ENCODE data around the gene SRF. TPM values are rescaled to one million over a fixed set of nuclear protein-coding genes. Genes with fewer than 3 reads are reported as not detected.
A peak's percentile ranks its signal among the peaks of the same experiment; 100 is the strongest.
"Not testable (repeated sequence)": the region's sequence is repeated elsewhere in the genome, so short reads cannot be mapped to it uniquely, and the experiment has no call there.

The SRF gene
- polyA plus RNA-seq, result 5.0 TPM

- Mint-ChIP-seq H3K27me3 (no peaks in the 10 kb centered on the region), H3K4me1 (peaks cover 32 to 33% (median 33%) of the 10 kb centered on the region in 3 donors), H3K4me3 (peak within 1 kb of the TSS; percentile 89 to 98 (median 96)), H3K27ac (peak within 1 kb of the TSS; percentile 96 to 98 (median 96)), H3K36me3 (no peaks in the 10 kb centered on the region), H3K9me3 (no peaks in the 10 kb centered on the region)
These were observed at the start of gene SRF for GRCh38 chr6:43170931-43171706. Gene SRF, plus strand, starts transcription at chr6:43171269. Its CDS starts 388 bp downstream, at chr6:43171657.

DNA sequence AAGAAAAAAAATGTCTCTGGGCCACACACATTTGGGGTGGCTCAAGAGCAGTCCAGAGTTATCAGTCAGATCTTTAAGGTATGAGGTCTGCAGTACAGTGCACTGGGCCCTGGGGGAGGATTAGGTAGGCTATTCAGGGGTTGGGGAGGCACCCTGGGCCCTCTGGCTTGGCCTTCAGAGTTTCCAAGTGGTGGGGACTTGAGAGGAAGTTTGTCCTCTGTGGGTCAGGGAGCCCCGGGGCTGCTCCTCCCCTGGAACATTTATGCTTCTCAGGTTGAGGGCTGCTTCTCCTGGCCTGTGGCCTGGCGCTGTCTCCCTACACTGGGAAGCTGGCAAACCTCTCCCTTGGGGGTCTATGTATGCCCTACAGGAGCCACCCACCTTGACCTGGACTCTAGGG, 48.9 kb upstream of the SRF start:
- no peak overlapping the region for H3K4me3 Mint-ChIP-seq
- no peaks in the 10 kb centered on the region for H3K36me3 Mint-ChIP-seq
- no peaks in the 10 kb centered on the region for H3K9me3 Mint-ChIP-seq
- H3K27ac Mint-ChIP-seq, result no peak overlapping the region
- H3K27me3 Mint-ChIP-seq, result peaks cover 8% of the 10 kb centered on the region
- no peaks in the 10 kb centered on the region for H3K4me1 Mint-ChIP-seq

DNA sequence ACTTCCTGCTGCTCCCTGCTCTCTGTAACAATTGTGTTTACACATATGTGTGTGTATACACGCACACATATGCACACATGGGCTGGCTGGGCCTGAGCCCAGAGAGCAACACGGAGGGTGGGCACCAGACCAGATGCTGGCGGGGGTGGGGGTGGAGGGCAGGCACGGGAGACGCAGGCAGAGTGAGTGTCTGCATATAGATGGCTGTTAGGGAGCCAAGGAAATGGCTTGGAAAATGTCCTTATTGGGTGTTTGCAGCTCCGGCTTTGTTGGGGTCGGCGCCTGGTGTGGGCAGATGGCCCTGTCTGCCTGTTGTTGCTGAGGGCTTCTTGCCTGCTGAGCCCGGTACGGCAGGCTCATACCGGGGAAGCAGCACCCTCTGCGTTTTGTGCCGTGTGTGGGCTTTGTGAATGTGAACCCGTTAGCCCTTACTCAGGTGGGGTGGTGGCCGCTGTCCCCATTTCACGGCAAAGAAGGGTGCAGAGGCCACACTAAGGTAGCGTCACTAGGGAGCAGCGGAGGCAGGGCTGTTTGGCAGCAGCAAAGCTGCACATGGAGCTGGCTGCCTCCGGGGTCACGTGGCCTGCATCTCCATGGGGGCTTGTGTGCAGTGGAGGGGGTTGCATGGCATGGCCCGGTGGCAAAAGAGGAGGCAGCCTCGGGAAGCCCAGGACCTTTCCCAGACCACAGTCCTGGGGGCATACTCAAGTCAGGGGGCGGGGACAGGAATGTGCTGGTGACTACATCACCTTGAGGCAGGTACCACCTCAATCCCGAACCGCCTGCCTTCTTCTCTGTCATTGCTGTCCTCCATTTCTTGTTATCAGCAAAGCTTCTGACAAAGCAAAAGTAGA, 47.4 kb upstream of the SRF start:
- no peaks in the 10 kb centered on the region for H3K9me3 Mint-ChIP-seq
- H3K4me3 Mint-ChIP-seq, result no peak overlapping the region
- no peaks in the 10 kb centered on the region for H3K36me3 Mint-ChIP-seq
- H3K27ac Mint-ChIP-seq, result no peak overlapping the region
- peaks cover 0 to 2% (median 0%) of the 10 kb centered on the region in 3 donors for H3K4me1 Mint-ChIP-seq
- H3K27me3 Mint-ChIP-seq, result peaks cover 8% of the 10 kb centered on the region

DNA sequence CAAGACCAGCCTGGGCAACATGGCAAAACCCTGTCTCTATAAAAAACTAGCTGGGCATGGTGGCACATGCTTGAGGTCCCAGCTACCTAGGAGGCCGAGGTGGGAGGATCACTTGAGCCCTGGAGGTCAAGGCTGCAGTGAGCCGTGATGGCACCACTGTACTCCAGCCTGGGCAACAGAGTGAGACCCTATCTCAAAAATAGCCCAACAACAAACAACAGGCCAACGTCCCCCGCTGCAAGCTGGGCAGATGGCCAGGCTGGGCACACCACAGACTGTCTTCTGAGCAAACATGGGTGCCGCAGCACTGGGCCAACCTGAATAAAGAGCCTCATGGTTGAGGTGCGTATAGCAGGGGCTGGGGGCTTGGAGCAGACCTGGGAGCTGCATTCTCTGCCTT, 46.6 kb upstream of the SRF start:
- no peaks in the 10 kb centered on the region for H3K36me3 Mint-ChIP-seq
- H3K27ac Mint-ChIP-seq, result no peak overlapping the region
- peaks cover 0 to 2% (median 0%) of the 10 kb centered on the region in 3 donors for H3K4me1 Mint-ChIP-seq
- H3K9me3 Mint-ChIP-seq, result no peaks in the 10 kb centered on the region
- peaks cover 8% of the 10 kb centered on the region for H3K27me3 Mint-ChIP-seq
- no peak overlapping the region for H3K4me3 Mint-ChIP-seq

DNA sequence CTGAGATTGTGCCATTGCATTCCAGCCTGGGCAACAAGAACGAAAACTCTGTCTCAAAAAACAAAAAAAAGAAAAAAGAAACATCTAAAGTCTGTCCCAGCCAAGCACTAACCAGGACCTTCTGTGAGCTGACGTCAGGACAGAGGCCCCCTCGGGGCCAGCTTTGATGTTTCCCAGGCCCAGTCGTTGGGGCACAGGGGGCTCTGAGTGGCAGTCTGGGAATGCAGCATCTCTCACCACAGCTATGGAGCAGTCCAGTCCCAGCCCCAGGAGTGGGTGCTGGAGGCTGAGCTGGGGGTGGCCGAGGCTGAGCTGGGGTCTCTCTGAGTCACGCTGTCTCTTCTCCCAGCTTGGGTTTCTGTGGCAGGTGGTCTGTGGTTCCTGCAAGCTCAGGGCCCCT, 46.0 kb upstream of the SRF start:
- peaks cover 0 to 5% (median 0%) of the 10 kb centered on the region in 3 donors for H3K4me1 Mint-ChIP-seq
- H3K9me3 Mint-ChIP-seq, result no peaks in the 10 kb centered on the region
- H3K36me3 Mint-ChIP-seq, result no peaks in the 10 kb centered on the region
- no peak overlapping the region for H3K27ac Mint-ChIP-seq
- H3K27me3 Mint-ChIP-seq, result peaks cover 7% of the 10 kb centered on the region
- no peak overlapping the region for H3K4me3 Mint-ChIP-seq

- Mint-ChIP-seq H3K27me3 (peaks cover 7% of the 10 kb centered on the region), H3K4me3 (no peak overlapping the region), H3K9me3 (no peaks in the 10 kb centered on the region), H3K36me3 (no peaks in the 10 kb centered on the region), H3K4me1 (peaks cover 0 to 5% (median 0%) of the 10 kb centered on the region in 3 donors), H3K27ac (no peak overlapping the region)
These were observed 45.5 kb upstream of the SRF start for GRCh38 chr6:43125555-43125954.

DNA sequence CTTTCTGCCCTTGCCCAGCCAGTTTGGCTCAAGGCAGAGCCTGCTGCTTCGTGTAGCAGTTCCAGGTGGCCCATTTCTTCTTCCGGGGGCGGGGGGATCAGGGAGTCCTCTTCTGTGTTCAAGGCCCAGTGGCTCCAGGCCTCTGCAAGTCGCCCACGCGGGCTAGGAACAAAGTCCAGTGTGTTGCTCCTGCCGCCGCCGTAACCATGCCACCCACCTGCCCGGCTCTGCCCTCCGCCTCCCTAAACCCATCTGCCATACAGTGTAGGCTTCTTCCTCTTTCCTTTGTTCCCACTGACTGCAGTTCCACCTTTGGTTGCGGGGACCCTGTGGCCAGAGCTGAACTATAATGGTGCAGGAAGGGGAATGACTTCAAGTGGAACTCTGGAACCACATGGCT, 43.9 kb upstream of the SRF start:
- H3K9me3 Mint-ChIP-seq, result no peaks in the 10 kb centered on the region
- no peak overlapping the region for H3K4me3 Mint-ChIP-seq
- no peaks in the 10 kb centered on the region for H3K36me3 Mint-ChIP-seq
- H3K27me3 Mint-ChIP-seq, result peaks cover 9% of the 10 kb centered on the region
- no peak overlapping the region for H3K27ac Mint-ChIP-seq
- H3K4me1 Mint-ChIP-seq, result peaks cover 0 to 5% (median 0%) of the 10 kb centered on the region in 3 donors

GRCh38 chr6:43127877-43128276, 43.2 kb upstream of the SRF start:
- Mint-ChIP-seq H3K4me3 (no peak overlapping the region), H3K36me3 (no peaks in the 10 kb centered on the region), H3K27me3 (peaks cover 9% of the 10 kb centered on the region), H3K27ac (no peak overlapping the region), H3K4me1 (peaks cover 0 to 5% (median 0%) of the 10 kb centered on the region in 3 donors), H3K9me3 (no peaks in the 10 kb centered on the region)

- Mint-ChIP-seq H3K27me3 (peaks cover 8% of the 10 kb centered on the region), H3K4me1 (peaks cover 0 to 5% (median 0%) of the 10 kb centered on the region in 3 donors), H3K36me3 (peaks cover 2% of the 10 kb centered on the region), H3K9me3 (peaks cover 0 to 1% (median 0%) of the 10 kb centered on the region in 3 donors), H3K27ac (no peak overlapping the region), H3K4me3 (no peak overlapping the region)
These were observed 42.1 kb upstream of the SRF start for GRCh38 chr6:43128926-43129325.

DNA sequence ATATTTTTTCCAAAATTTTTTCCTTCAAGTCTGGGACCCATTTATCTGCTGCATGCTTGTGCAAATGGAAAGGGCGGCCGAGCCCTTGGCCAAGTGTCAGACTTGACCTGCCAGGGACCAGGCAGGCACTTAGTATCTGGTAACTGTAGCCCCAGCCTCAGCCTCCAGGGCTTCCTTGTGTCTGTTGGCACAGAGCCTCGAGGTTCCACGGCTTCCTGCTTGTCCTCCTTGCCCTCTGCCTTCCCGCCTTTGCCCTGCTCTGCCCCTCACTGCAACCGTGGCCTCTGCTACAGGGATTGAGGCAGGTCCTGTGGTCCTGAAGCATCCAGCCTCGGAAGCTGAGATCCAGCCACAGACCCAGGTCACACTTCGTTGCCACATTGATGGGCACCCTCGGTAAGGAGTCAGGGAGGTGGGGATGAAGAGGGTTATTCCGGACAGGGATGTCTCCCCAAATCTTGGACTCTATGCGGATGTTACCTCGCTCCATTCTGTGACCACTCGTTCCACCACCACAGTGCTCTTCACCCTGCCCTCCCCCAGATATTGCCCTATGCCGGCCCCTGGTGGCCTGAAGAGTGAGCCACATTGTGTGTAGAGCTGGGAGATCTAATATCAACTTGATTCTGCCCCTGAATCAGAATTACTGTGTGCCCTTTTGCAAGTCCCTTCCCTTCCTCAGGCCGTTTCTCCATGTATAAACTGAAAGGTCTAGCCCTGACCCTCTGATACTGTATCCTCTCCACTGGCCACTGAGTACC, 41.5 kb upstream of the SRF start:
- Mint-ChIP-seq H3K4me3 (no peak overlapping the region), H3K36me3 (peaks cover 2% of the 10 kb centered on the region), H3K4me1 (peaks cover 0 to 5% (median 0%) of the 10 kb centered on the region in 3 donors), H3K27me3 (peaks cover 8% of the 10 kb centered on the region), H3K27ac (no peak overlapping the region), H3K9me3 (peaks cover 0 to 1% (median 0%) of the 10 kb centered on the region in 3 donors)

DNA sequence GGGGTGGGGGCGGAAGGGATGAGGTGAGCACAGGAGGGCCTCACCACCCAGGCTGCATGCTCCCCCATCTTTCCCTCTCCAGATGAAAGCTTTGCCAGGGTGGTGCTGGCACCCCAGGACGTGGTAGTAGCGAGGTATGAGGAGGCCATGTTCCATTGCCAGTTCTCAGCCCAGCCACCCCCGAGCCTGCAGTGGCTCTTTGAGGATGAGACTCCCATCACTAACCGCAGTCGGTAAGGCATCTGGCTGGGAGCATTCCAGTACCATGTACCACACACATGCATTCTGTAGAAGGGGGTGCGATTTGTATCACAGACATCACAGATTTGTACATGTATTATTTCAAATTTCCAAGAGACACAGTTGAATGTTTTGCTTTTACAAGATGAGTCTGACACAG, 40.6 kb upstream of the SRF start:
- Mint-ChIP-seq H3K9me3 (peaks cover 0 to 1% (median 0%) of the 10 kb centered on the region in 3 donors), H3K27me3 (peaks cover 8% of the 10 kb centered on the region), H3K27ac (no peak overlapping the region), H3K4me1 (peaks cover 0 to 5% (median 0%) of the 10 kb centered on the region in 3 donors), H3K36me3 (peaks cover 2% of the 10 kb centered on the region), H3K4me3 (no peak overlapping the region)

DNA sequence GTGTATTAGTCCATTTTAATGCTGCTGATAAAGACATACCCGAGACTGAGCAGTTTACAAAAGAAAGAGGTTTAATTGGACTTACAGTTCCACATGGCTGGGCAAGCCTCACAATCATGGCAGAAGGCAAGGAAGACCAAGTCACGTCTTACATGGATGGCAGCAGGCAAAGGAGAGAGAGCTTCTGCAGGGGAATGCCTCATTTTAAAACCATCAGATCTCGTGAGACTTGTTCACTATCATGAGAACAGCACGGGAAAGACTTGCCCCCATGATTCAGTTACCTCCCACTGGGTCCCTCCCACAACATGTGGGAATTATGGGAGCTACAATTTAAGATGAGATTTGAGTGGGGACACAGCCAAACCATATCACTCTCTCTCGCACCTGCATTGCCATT, 39.7 kb upstream of the SRF start:
- H3K4me3 Mint-ChIP-seq, H3K9me3 Mint-ChIP-seq, H3K27me3 Mint-ChIP-seq, H3K4me1 Mint-ChIP-seq, H3K36me3 Mint-ChIP-seq: not testable (repeated sequence)
- H3K27ac Mint-ChIP-seq, result peak overlapping the region in 1 of 3 donors; percentile 71

- Mint-ChIP-seq H3K4me3 (no peak overlapping the region), H3K27me3 (no peaks in the 10 kb centered on the region), H3K27ac (no peak overlapping the region), H3K36me3 (peaks cover 2% of the 10 kb centered on the region), H3K4me1 (no peaks in the 10 kb centered on the region), H3K9me3 (peaks cover 0 to 1% (median 0%) of the 10 kb centered on the region in 3 donors)
These were observed 32.8 kb upstream of the SRF start for GRCh38 chr6:43138267-43138666.

DNA sequence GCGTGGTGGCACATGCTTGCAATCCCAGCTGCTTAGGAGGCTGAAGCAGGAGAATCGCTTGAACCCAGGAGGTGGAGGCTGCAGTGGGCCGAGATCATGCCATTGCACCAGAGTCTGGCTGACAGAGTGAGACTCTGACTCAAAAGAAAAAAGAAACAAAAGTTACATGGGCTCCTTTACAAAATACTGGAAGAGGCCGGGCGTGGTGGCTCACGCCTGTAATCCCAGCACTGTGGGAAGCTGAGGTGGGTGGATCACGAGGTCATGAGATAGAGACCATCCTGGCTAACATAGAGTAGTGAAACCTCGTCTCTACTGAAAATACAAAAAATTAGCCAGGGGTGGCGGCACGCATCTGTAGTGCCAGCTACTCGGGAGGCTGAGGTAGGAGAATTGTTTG, 31.1 kb upstream of the SRF start:
- not testable (repeated sequence) for H3K4me1 Mint-ChIP-seq, H3K27me3 Mint-ChIP-seq, H3K27ac Mint-ChIP-seq, H3K9me3 Mint-ChIP-seq, H3K4me3 Mint-ChIP-seq, H3K36me3 Mint-ChIP-seq

DNA sequence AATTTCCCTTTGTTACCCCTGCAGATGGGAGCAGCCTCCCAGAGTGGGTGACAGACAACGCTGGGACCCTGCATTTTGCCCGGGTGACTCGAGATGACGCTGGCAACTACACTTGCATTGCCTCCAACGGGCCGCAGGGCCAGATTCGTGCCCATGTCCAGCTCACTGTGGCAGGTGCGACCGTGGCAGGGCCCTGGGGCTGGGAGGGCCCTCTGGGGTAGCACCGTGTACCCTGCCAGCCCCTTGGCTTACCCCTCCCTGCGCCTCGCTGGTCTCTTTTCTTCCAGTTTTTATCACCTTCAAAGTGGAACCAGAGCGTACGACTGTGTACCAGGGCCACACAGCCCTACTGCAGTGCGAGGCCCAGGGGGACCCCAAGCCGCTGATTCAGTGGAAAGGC, 29.4 kb upstream of the SRF start:
- Mint-ChIP-seq H3K4me3 (no peak overlapping the region), H3K27me3 (no peaks in the 10 kb centered on the region), H3K4me1 (peaks cover 0 to 2% (median 0%) of the 10 kb centered on the region in 3 donors), H3K27ac (no peak overlapping the region), H3K9me3 (no peaks in the 10 kb centered on the region), H3K36me3 (no peaks in the 10 kb centered on the region)

All from IgD-negative memory B cell (primary cell).